HG03439 (cell line): ENCODE measurements around the gene ST6GALNAC3.

ENCODE experiments used
- ATAC-seq: cut with Tn5 transposase; IDR thresholded peaks from one replicate; pipeline ENCODE4 v1.9.1; 2021; ENCODE audit warnings: mild to moderate bottlenecking, moderate library complexity; ENCODE audit not compliant: unreplicated experiment

ST6GALNAC3 gene

GRCh38 chr1:76186554-76187170 lies 112.1 kb downstream of the ST6GALNAC3 start:
- ATAC-seq, result no peak

GRCh38 chr1:76187436-76187835 lies 112.9 kb downstream of the ST6GALNAC3 start:
- no peak for ATAC-seq

- no peak for ATAC-seq
Observed at GRCh38 chr1:76189310-76189709, 114.8 kb downstream of the ST6GALNAC3 start.

- peak; percentile 68 for ATAC-seq
Observed at GRCh38 chr1:76190749-76191424, 116.3 kb downstream of the ST6GALNAC3 start.

- no peak for ATAC-seq
Observed at GRCh38 chr1:76191561-76191960, 117.0 kb downstream of the ST6GALNAC3 start.

GRCh38 chr1:76198452-76198851 lies 123.9 kb downstream of the ST6GALNAC3 start:
- no peak for ATAC-seq

GRCh38 chr1:76202670-76203069 lies 128.1 kb downstream of the ST6GALNAC3 start:
- ATAC-seq, result no peak

- ATAC-seq, result no peak
Observed at GRCh38 chr1:76203127-76203526, 128.6 kb downstream of the ST6GALNAC3 start.

- ATAC-seq, result no peak
Observed at GRCh38 chr1:76209238-76209637, 134.7 kb downstream of the ST6GALNAC3 start.

- ATAC-seq, result no peak
Observed at GRCh38 chr1:76209648-76210047, 135.1 kb downstream of the ST6GALNAC3 start.

- no peak for ATAC-seq
Observed at GRCh38 chr1:76210160-76210559, 135.6 kb downstream of the ST6GALNAC3 start.

- no peak for ATAC-seq
Observed at GRCh38 chr1:76218888-76219287, 144.3 kb downstream of the ST6GALNAC3 start.

- no peak for ATAC-seq
Observed at GRCh38 chr1:76219366-76219818, 144.8 kb downstream of the ST6GALNAC3 start.

- no peak for ATAC-seq
Observed at GRCh38 chr1:76224752-76225151, 150.2 kb downstream of the ST6GALNAC3 start.

- ATAC-seq, result no peak
Observed at GRCh38 chr1:76225526-76225925, 151.0 kb downstream of the ST6GALNAC3 start.

GRCh38 chr1:76227621-76228020 lies 153.1 kb downstream of the ST6GALNAC3 start:
- ATAC-seq, result no peak

GRCh38 chr1:76229279-76230005 lies 154.9 kb downstream of the ST6GALNAC3 start:
- no peak for ATAC-seq

- no peak for ATAC-seq
Observed at GRCh38 chr1:76230842-76231281, 156.3 kb downstream of the ST6GALNAC3 start.

- ATAC-seq, result no peak
Observed at GRCh38 chr1:76231320-76231719, 156.8 kb downstream of the ST6GALNAC3 start.

GRCh38 chr1:76232666-76233065 lies 158.1 kb downstream of the ST6GALNAC3 start:
- ATAC-seq, result no peak

GRCh38 chr1:76234061-76234460 lies 159.5 kb downstream of the ST6GALNAC3 start:
- ATAC-seq, result no peak

- ATAC-seq, result no peak
Observed at GRCh38 chr1:76237211-76237610, 162.7 kb downstream of the ST6GALNAC3 start.
